ENCODE measurements around the gene PPIP5K2. TPM values are rescaled to one million over a fixed set of nuclear protein-coding genes. Genes with fewer than 3 reads are reported as not detected.

The PPIP5K2 gene
- total RNA-seq, 6 experiments from 2014 or later, result 19.4 to 30.6 (median 26.3) TPM

DNA sequence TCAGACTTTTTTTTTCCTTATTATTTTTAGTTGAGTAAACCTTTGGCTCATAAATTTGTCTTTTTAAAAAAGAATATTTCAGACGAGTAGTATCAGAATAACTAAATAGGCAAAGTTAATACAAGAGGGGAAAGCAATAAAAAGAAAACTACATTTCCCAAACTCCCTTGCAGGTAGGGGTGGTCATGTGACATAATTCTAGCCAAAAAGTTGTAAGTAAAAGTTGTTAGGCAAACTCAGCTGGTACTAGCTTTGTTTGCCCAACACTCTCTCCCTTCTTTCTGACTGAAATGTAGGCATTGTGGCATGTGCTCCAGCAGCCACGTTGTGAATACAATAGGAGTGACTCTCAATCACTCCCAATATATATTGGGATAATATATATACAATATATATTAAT, 21.1 kb upstream of the PPIP5K2 start:
- H3K36me3 ChIP-seq, result peaks cover 0 to 23% (median 0%) of the 10 kb centered on the region in 4 donors
- WGBS (ENCODE audit: insufficient coverage, low coverage, low lambda C conversion rate, missing lambda C conversion rate), result 51% methylated on average over 2 of the region's 2 CpGs
- ATAC-seq, result peak; percentile 54 to 86 (median 65)
- H3K9me3 ChIP-seq, result no peaks in the 10 kb centered on the region
- H3K4me3 ChIP-seq, result no peak overlapping the region
- intact Hi-C loops (cut with DNase I), result no loop called here
- H3K27ac ChIP-seq, result no peak overlapping the region
- TF ChIP-seq CTCF (IDR thresholded peaks at IDR 0.05) (no peak), POLR2A (IDR thresholded peaks at IDR 0.05) (no peak)
- H3K27me3 ChIP-seq, result no peaks in the 10 kb centered on the region
- no peaks in the 10 kb centered on the region for H3K4me1 ChIP-seq
- DNase-seq, result no peak

DNA sequence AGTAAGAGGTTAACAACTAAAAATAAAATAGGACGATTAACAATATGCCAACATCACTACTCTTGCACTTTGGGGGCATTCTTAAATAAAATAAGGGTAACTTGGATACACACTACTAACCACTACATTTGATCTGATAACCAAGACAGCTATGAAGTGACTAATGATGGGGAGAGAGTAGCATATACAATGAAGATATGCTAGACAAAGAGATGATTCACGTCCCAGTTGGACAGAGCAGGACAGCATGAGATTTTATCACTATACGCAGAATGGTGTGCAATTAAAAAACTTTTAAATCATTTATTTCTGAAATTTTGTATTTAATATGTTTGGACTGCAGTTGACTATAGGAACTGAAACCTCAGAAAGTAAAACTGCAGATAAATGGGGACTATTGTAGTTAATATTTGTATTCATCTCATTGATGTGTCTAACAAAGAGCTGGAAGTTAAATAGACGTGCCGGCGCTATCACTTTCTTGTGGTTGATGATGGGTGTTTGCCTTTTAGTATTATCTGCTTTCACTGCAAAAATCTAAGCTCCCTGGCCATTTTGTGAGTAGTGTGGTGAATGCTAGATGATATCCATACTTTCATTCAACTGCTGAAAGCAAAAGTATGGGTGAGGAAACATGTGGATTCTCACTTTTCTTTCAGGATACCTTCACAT, 18.9 kb upstream of the PPIP5K2 start:
- TF ChIP-seq CTCF (IDR thresholded peaks at IDR 0.05), result no peak
- TF ChIP-seq POLR2A (IDR thresholded peaks at IDR 0.05), result no peak
- intact Hi-C loops (cut with DNase I), result no loop called here
- Histone ChIP-seq H3K27me3 (no peaks in the 10 kb centered on the region), H3K36me3 (peaks cover 0 to 27% (median 2%) of the 10 kb centered on the region in 4 donors), H3K9me3 (no peaks in the 10 kb centered on the region), H3K4me3 (no peak overlapping the region), H3K4me1 (no peaks in the 10 kb centered on the region), H3K27ac (no peak overlapping the region)
- WGBS (ENCODE audit: insufficient coverage, low coverage, low lambda C conversion rate, missing lambda C conversion rate), result 94% methylated on average over 6 of the region's 6 CpGs
- no peak for ATAC-seq
- DNase-seq, result no peak

GRCh38 chr5:103102234-103102633, 17.9 kb upstream of the PPIP5K2 start:
- ATAC-seq (no peak), DNase-seq (no peak)
- TF ChIP-seq POLR2A (IDR thresholded peaks at IDR 0.05) (no peak), CTCF (IDR thresholded peaks at IDR 0.05) (no peak)
- Histone ChIP-seq H3K36me3 (peaks cover 0 to 27% (median 2%) of the 10 kb centered on the region in 4 donors), H3K4me1 (no peaks in the 10 kb centered on the region), H3K4me3 (no peak overlapping the region), H3K27ac (no peak overlapping the region), H3K27me3 (no peaks in the 10 kb centered on the region), H3K9me3 (no peaks in the 10 kb centered on the region)
- intact Hi-C loops (cut with DNase I), result no loop called here
- WGBS (ENCODE audit: insufficient coverage, low coverage, low lambda C conversion rate, missing lambda C conversion rate), result 82% methylated on average over 1 of the region's 1 CpG

- Histone ChIP-seq H3K36me3 (peaks cover 0 to 8% (median 2%) of the 10 kb centered on the region in 4 donors), H3K9me3 (no peaks in the 10 kb centered on the region), H3K4me1 (no peaks in the 10 kb centered on the region), H3K27ac (no peak overlapping the region), H3K27me3 (no peaks in the 10 kb centered on the region), H3K4me3 (no peak overlapping the region)
- DNase-seq (no peak), ATAC-seq (no peak)
- intact Hi-C loops (cut with DNase I), result no loop called here
- WGBS (ENCODE audit: insufficient coverage, low coverage, low lambda C conversion rate, missing lambda C conversion rate), result 75% methylated on average over 2 of the region's 2 CpGs
- TF ChIP-seq POLR2A (IDR thresholded peaks at IDR 0.05) (no peak), CTCF (IDR thresholded peaks at IDR 0.05) (no peak)
Observed at GRCh38 chr5:103108086-103108485, 12.0 kb upstream of the PPIP5K2 start.

All from right lobe of liver (tissue), 6 donors.